HG02610 (cell line): Measurements from ENCODE around the gene MYH9.

Source experiments
- ATAC-seq: cut with Tn5 transposase; IDR thresholded peaks from one replicate; pipeline ENCODE4 v1.9.1; 2021; ENCODE audit warnings: mild to moderate bottlenecking, moderate library complexity; ENCODE audit not compliant: unreplicated experiment

MYH9 gene

GRCh38 chr22:36386900-36387708, 663 bp downstream of the MYH9 start:
- peak; percentile 9 for ATAC-seq

DNA sequence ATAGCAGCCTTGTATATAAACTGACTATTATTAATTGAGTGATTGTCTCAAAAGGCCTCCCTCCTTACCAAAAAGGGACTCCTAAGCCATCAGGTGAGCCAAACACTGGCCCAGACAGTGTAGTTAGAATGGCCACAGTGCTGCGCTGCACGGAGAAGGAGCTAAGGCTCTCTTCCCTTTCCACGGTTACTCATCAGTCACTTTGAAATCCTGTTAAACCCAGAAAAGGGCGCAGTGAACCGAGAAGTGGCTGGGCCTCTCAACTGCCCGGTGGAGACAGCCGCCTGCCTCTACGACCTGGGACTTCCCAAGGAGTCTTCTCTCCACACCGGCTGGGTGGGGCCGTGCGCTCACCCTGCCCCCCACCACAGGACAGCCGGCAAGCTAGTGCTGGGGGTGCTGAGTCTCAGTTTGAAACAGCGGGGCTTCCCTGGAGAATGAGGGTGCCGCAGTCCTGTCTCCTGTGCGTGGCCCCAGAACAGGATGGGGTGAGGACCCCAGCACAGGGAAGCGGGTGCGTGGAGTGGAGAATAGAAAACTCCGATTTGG, 1.3 kb downstream of the MYH9 start:
- peak; percentile 29 for ATAC-seq

DNA sequence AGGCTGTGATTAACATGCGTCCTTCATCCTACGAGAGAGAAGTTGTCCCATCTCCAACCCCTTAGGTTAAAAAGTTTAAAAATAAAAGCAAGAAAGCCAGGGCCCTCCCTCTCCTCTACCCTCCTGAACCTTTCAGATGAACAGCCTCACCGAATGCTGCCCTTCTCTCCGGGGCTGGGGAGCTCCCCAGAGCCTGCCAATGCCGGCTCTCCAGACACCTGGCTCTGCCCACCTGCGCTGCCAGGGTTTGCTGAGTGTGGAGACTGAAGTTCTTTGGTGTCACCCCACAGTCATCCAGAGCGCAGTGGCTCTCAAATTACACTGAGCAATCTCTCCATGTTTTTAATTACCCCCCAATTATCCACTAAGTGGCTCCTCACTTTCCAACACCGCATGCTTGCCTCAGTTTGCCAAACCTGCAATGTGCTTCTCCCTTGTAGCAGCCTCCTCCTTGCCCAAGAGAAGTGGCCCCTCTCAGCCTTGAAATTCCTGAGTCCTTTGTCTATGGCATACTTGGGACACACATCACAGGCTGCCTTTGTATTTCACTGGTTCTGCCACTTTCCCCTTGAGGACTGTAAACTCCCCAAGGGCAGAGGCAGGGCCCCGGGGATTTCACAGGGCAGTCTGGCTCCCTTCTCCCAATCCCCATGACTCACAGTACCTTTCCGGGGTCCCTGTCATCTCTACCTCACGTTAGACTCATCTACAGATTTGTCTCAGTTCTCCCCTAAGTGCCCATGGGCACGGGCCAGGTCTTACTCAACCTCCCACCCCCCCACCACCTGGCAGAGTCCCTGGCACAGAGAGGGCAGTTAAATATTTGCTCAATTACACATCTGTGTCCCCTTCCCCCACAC, 2.0 kb downstream of the MYH9 start:
- ATAC-seq = no peak

GRCh38 chr22:36384766-36385481, 2.8 kb downstream of the MYH9 start:
- ATAC-seq = no peak

DNA sequence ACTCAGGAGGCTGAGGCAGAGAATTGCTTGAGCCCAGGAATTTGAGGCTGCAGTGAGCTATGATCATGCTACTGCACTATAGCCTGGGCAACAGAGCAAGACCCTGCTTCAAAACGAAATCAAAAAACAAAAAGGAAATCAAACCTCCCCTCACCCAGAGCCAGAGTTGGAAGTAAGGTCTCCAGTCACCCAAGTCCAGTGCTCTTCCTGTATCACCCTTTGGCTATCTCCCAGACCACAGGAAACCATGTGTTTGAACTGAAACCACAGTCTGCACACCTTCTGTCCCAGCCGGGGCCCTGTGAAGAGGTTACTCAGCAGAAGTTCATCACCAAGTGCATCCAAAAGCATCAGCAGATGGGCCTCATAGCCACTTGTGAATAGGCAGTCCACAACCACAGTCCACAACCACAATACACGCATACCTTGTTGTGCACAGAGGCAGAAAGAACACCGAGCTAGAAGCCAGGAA, 4.6 kb downstream of the MYH9 start:
- ATAC-seq = no peak

- ATAC-seq = no peak
These were observed 6.1 kb downstream of the MYH9 start for GRCh38 chr22:36381513-36382128.

GRCh38 chr22:36379593-36380361, 8.0 kb downstream of the MYH9 start:
- no peak for ATAC-seq

- no peak for ATAC-seq
These were observed 8.9 kb downstream of the MYH9 start for GRCh38 chr22:36378869-36379217.

DNA sequence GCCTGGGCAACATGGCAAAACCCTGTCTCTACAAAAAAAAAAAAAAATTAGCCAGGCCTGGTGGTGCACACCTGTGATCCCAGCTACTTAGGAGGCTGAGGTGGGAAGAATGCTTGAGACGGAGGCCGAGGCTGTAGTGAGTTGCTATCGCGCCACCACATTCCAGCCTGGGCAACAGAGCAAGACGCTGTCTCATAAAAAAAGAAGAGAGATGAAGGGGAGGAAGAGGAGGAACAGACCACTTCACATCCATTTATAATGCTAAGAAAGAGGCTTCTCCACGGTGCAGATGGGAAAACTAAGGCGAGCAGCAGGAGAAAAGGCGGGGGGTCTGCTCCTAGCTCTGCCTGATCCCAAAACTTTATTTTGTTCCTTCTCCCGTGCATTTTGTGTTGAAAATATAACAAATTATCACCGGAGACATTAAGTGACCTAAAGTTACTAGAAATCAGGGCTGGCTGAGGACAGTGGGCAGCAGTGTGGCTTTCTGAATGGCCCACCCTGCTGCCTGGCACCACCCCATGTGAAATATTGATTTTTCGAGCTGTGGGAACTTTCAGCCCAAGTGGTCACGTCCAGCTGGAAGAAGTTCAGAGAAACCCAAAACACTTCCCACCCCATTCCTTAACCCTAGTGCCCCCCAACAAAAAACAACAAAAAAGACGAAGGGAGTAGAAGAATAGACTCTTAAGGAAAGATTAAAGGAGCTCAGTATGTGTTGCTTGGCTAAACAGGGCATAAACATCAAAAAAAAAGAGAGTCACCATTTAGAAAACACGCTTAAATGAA, 9.5 kb downstream of the MYH9 start:
- no peak for ATAC-seq

DNA sequence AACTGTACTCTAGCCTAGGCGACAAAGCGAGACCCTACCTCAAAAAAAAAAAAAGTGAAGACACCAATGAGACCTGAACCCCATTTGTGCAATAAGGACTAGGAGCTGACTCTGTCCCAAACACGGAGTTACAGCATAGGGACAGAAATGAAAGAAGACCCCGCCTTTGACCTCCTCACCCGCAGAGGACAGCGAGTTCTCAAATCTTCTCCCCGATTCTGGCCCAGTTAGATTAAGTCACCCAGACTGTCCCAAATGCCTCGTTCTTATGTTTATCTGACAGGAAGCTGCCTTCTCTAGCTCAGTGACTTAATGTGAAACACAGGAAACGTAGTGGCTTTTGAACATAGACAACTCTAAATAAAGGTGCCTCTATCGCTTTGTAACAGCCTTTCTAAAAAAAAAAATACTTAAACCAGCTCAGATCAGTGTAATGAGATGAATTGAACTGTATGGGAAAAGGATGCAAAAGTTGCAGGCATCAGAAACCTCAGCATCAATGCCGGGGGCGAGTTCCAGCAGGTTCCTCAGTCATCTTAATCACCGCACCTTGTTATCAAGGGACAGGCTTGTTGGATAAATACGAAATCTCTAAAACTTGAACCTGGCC, 10.6 kb downstream of the MYH9 start:
- ATAC-seq = no peak

- ATAC-seq = no peak
These were observed 11.5 kb downstream of the MYH9 start for GRCh38 chr22:36376265-36376664.

DNA sequence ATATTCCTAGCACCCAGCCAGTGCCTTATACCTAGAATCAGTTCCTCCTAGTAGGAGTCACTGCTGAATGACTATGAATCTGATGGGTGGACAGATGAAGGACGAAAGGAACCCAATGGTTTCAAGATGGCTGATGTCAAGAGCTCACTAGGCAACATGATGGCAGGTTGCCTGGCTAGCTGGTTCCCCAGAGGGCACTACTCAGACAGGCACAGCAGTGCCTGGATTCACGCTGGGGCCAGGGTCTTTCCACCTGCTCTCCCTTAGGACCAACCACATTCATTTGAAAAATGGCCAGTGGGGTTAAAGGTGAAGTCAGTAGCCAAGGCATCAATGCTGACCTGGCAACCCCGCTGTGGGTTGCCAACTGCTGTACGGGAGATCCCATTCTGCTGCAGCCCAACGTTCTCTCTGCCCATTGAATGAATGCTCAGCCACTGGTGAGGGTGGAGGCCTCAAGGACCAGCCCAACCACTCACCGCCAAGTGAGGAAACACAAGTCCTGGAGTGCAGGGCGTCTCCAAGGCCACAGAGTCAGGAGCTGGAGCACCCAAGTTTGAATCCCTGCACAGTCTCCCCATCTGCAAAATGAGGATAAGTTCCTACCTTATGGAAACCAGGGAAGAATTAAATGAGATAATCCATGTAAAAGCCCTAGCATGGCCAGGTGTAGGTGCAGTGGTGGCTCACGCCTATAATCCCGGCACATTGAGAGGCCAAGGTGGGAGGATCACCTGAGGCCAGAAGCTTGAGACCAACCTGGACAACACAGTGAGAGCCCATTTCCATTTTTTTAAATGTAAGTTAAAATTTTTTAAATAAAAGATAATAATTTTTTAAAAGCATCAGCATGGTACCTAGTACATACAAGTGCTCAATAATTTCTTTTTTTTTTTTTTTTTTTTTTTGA, 12.4 kb downstream of the MYH9 start:
- no peak for ATAC-seq

DNA sequence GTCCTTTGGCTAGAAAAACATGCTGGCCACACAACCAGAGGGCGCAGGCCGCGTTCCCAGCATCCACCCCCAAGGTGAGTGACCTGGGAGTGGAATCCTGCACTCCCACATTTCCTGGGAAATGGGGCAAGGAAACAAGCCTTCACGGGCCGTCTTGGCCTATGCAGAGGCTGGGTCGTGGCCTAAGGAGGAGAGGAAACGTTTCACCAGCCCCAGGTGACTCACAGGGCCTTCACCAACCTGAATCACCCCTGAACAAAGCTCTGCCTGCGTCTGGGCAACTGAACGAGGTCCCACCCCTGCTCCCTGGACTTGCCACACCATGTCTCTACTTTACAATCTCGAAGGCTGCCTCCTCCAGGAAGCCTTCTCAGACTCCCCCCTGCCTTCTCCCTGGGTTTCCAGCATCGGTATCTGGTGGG, 13.2 kb downstream of the MYH9 start:
- no peak for ATAC-seq

GRCh38 chr22:36373258-36373579, 14.5 kb downstream of the MYH9 start:
- ATAC-seq = no peak

- no peak for ATAC-seq
These were observed 15.8 kb downstream of the MYH9 start for GRCh38 chr22:36371920-36372319.

GRCh38 chr22:36369922-36370791, 17.6 kb downstream of the MYH9 start:
- no peak for ATAC-seq
